Astrocyte of the cerebellum (primary cell): Measurements from ENCODE around the gene ZNF501.

Experiments
- DNase-seq: peaks from one replicate; pipeline ENCODE4 v3.0.0-alpha.2; 2011; ENCODE audit warnings: low read depth
- H3K4me3 ChIP-seq: 2 replicates; pipeline ENCODE4 v1.5.1; 2011; ENCODE audit warnings: mild to moderate bottlenecking, low read depth, low read length, moderate library complexity
- in situ Hi-C: cut with HindIII; loops from 2 replicates; pipeline ENCODE4 v1.10.0; 2017; ENCODE audit warnings: low sequenced_read_pairs
- TF ChIP-seq, protein P1 (sequence below): IDR thresholded peaks from 2 replicates; pipeline ENCODE4 v1.5.1; 2012; ENCODE audit warnings: low read length, low read depth, moderate library complexity, mild to moderate bottlenecking; ENCODE audit errors: missing control alignments

The ZNF501 gene

GRCh38 chr3:44729384-44729910 is at the start of gene ZNF501:
TSS of gene ZNF501 (plus strand) at chr3:44729635. CDS start at chr3:44734422, 4,787 bp downstream.
- H3K4me3 ChIP-seq = peak within 1 kb of the TSS; percentile 62
- in situ Hi-C loops = no loop called here
- TF ChIP-seq, protein P1, sequence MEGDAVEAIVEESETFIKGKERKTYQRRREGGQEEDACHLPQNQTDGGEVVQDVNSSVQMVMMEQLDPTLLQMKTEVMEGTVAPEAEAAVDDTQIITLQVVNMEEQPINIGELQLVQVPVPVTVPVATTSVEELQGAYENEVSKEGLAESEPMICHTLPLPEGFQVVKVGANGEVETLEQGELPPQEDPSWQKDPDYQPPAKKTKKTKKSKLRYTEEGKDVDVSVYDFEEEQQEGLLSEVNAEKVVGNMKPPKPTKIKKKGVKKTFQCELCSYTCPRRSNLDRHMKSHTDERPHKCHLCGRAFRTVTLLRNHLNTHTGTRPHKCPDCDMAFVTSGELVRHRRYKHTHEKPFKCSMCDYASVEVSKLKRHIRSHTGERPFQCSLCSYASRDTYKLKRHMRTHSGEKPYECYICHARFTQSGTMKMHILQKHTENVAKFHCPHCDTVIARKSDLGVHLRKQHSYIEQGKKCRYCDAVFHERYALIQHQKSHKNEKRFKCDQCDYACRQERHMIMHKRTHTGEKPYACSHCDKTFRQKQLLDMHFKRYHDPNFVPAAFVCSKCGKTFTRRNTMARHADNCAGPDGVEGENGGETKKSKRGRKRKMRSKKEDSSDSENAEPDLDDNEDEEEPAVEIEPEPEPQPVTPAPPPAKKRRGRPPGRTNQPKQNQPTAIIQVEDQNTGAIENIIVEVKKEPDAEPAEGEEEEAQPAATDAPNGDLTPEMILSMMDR = no peak
- peak; percentile 74 for DNase-seq

DNA sequence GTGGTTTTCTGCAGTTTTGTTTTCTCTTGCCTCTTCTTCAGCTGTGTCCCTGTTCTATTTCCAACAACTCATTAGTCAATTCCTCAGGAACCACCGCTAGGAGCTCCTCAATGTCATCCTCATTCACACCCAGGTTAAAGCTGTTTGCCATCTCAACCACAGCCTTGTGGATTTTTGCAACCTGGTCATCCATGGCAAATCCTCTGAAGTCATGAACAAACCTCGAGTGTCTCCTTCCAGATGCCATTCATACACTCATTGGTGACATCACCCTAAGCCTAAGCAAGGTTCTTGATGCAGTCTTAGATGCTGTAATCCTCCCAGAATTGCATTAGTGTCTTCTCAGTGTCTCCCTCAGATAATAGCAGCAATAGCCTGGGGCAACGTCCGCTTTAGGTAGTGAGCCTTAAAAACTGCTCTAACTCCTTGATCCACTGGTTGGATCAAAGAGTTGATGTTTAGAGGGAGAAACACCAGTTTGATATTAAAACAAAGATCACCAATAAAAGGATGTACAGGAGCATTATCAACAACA is 48.4 kb upstream of the ZNF501 start:
- in situ Hi-C loops = no loop called here
- DNase-seq = no peak
- no peak overlapping the region for H3K4me3 ChIP-seq
- TF ChIP-seq, protein P1 = no peak

- DNase-seq = peak; percentile 22
- in situ Hi-C loops = no loop called here
- TF ChIP-seq, protein P1 = no peak
Measured at GRCh38 chr3:44682182-44682896, 47.1 kb upstream of the ZNF501 start.

DNA sequence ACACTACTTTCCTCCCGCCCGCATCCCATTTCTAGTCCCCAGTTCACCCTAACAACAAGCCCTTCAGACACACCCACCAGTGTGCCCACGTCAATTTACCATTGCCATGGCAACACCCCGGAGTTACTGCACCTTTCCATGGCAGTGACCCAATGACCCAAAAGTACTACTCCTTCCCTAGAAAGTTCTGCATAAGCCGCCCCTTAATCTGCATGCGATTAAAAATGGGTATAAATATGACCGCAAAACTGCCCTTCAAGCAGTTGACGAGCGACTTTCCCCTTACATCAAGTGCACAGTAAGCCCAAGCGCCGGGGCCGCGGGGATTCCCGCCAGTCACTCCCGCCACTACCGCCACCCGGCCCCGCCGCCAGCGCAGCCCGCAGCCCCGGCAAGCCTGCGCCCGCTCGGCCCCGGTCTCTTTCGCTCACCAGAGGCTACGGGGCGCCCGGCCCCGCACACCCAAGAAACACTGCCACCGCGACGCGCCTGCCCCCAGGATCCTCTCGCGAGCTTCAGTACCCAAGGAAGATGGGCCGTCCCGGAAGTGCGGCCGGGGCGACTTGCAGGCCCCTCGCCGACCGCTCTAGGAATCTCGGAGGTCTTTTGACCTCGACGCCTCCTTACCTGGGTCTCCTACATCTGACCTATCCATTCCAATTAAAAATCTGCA is 44.2 kb upstream of the ZNF501 start:
- TF ChIP-seq, protein P1 = no peak
- peak; percentile 39 for DNase-seq
- peak overlapping the region; percentile 54 for H3K4me3 ChIP-seq
- in situ Hi-C loops = no loop called here

More at GRCh38 chr3:44682182-44682896, 47.1 kb upstream of the ZNF501 start:
- H3K4me3 ChIP-seq = no peak overlapping the region

GRCh38 chr3:44687898-44688297 is 41.5 kb upstream of the ZNF501 start:
- in situ Hi-C loops = no loop called here
- TF ChIP-seq, protein P1 = no peak
- no peak for DNase-seq
- no peak overlapping the region for H3K4me3 ChIP-seq

DNA sequence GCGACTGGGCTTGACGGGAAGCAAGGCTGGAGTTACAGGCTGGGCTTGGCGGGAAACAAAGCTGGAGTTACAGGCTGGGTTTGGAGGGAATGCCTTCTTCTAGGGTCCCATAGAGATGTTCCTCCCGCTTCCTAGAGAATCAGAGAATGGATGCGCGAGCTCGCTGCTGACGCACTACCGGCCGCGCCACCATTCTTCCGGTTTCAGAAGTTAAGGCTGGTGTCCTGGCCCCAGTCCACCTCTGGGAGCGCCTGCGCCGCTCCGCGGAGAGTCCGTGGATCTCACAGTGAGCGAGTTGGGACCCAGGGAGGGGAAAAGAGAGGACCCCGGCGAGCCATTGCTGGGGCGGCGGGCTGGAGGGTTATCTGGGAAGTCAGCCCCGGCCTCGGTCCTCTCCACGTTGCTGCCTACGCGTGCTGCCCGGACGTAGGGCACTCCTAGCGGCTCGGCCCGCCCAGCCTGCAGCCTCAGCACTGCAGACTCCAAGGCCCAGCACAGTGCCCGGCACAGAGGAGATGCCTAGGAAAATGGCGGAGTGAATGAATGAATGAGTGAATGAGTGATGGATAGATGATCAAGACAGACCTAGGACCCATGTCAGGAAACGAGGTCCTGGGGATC is 16.9 kb upstream of the ZNF501 start, which contains the start of gene ZNF502:
ZNF502 (plus strand) TSS at position 206 of the 621 bp plus-strand sequence. CDS start 7,602 bp downstream, outside the sequence.
- H3K4me3 ChIP-seq = peak within 1 kb of the TSS; percentile 76
- TF ChIP-seq, protein P1 = peak; percentile 31
- in situ Hi-C loops = no loop called here
- DNase-seq = peak; percentile 74
